ENCODE measurements around the gene DCBLD2.

DNA sequence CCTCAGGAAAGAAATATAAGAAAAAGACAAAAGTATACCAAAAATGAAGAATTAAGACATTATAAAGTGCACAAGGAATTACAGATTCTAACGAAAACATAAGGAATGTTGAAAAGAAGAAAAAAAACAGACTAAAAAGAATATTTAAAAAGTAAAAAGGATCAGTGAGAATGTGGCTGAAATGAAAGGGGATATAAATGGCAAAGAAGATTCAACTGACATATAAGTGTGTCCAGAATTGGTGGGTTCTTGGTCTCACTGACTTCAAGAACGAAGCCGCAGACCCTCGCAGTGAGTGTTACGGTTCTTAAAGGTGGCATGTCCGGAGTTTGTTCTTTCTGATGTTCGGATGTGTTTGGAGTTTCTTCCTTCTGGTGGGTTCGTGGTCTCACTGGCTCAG is 44.8 kb downstream of the DCBLD2 start:
- TF ChIP-seq CTCF (IDR thresholded peaks at IDR 0.05), result no peak
- no peak for TF ChIP-seq MXI1 (IDR thresholded peaks at IDR 0.05; ENCODE audit: low read depth, low read length)
- no peak for TF ChIP-seq GABPA (IDR thresholded peaks at IDR 0.05; ENCODE audit: low read depth)
- no peak for TF ChIP-seq RFX5 (IDR thresholded peaks at IDR 0.05; ENCODE audit: low read length)
- no peak for TF ChIP-seq FOXJ3 (CRISPR knock-in tag; IDR thresholded peaks at IDR 0.05)
- no peak for TF ChIP-seq USF2 (IDR thresholded peaks at IDR 0.05; ENCODE audit: borderline replicate concordance, low read depth, low read length)
